Measurements from ENCODE around the gene LHFPL2.
"Not testable (repeated sequence)": the region's sequence is repeated elsewhere in the genome, so short reads cannot be mapped to it uniquely, and the experiment has no call there.

DNA sequence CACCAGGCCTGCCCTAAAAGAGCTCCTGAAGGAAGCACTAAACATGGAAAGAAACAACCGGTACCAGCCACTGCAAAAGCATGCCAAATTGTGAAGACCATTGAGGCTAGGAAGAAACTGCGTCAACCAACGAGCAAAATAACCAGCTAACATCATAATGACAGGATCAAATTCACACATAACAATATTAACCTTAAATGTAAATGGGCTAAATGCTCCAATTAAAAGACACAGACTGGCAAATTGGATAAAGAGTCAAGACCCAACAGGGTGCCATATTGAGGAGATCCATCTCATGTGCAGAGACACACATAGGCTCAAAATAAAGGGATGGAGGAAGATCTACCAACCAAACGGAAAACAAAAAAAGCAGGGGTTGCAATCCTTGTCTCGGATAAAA, 35.3 kb upstream of the LHFPL2 start:
- not testable (repeated sequence) for TF ChIP-seq CTCF, POLR2A (IDR thresholded peaks at IDR 0.05)

All from testis (tissue), 2 donors.